Neural cell (in vitro differentiated cells): ENCODE results near the gene GPC1. TPM values are rescaled to one million over a fixed set of nuclear protein-coding genes. Genes with fewer than 3 reads are reported as not detected.

Experiments used
- H2AFZ ChIP-seq: fragments of 200-600, 300-800 bp; sonication (generic), shearing (Covaris generic); 2 replicates; pipeline ENCODE4 v1.6.0; 2014; ENCODE audit warnings: low read depth, mild to moderate bottlenecking, antibody characterized with exemption, low read length, moderate library complexity
- H3F3A ChIP-seq: fragments of 200-600 bp; shearing (Covaris generic); 2 replicates; pipeline ENCODE4 v1.6.1; 2016; ENCODE audit warnings: mild to moderate bottlenecking, moderate library complexity, mixed read lengths, antibody characterized with exemption, low read length; ENCODE audit not compliant: insufficient read depth, poor library complexity, severe bottlenecking
- H3K27ac ChIP-seq: fragments of 200-600, 300-800 bp; sonication (generic), shearing (Covaris generic); 2 replicates; pipeline ENCODE4 v1.5.1; 2014; ENCODE audit warnings: mild to moderate bottlenecking, low read length, moderate library complexity
- H3K27me3 ChIP-seq: fragments of 300-800, 200-600 bp; sonication (generic), shearing (Covaris generic); 2 replicates; pipeline ENCODE4 v1.6.0; 2014; ENCODE audit warnings: mild to moderate bottlenecking, low read depth, low read length, moderate library complexity; ENCODE audit not compliant: insufficient read depth
- H3K36me3 ChIP-seq: fragments of 300-800, 200-600 bp; sonication (generic), shearing (Covaris generic); 2 replicates; pipeline ENCODE4 v1.5.1; 2014; ENCODE audit warnings: mild to moderate bottlenecking, antibody characterized with exemption, low read length, moderate library complexity; ENCODE audit not compliant: insufficient read depth
- H3K4me2 ChIP-seq: fragments of 300-800, 200-600 bp; sonication (generic), shearing (Covaris generic); 2 replicates; pipeline ENCODE4 v1.6.0; 2014; ENCODE audit warnings: mild to moderate bottlenecking, low read length
- H3K4me3 ChIP-seq: fragments of 300-800, 200-600 bp; sonication (generic), shearing (Covaris generic); 2 replicates; pipeline ENCODE4 v1.5.1; 2014; ENCODE audit warnings: mild to moderate bottlenecking, low read length, moderate library complexity
- H3K79me2 ChIP-seq: fragments of 200-600 bp; shearing (Covaris generic); replicated peaks from 2 replicates; pipeline ENCODE4 v1.6.0; 2014; ENCODE audit warnings: mild to moderate bottlenecking, low read length, moderate library complexity; ENCODE audit not compliant: insufficient read depth
- H3K9ac ChIP-seq: fragments of 300-800, 200-600 bp; sonication (generic), shearing (Covaris generic); 2 replicates; pipeline ENCODE4 v1.6.1; 2016; ENCODE audit warnings: mild to moderate bottlenecking, low read length, mixed read lengths
- H3K9me2 ChIP-seq: fragments of 200-600 bp; shearing (Covaris generic); 2 replicates; pipeline ENCODE4 v1.6.1; 2016; ENCODE audit warnings: mild to moderate bottlenecking, low read length, mixed read lengths; ENCODE audit not compliant: insufficient read depth
- H3K9me3 ChIP-seq: fragments of 200-600, 300-800 bp; sonication (generic), shearing (Covaris generic); 2 replicates; pipeline ENCODE4 v1.6.1; 2016; ENCODE audit warnings: mild to moderate bottlenecking, mixed run types, low read length, moderate library complexity, mixed read lengths
- H4K20me1 ChIP-seq: fragments of 200-600 bp; shearing (Covaris generic); 2 replicates; pipeline ENCODE4 v1.6.1; 2016; ENCODE audit warnings: mild to moderate bottlenecking, mixed run types; ENCODE audit not compliant: insufficient read depth
- CTCF ChIP-seq: fragments of 450-650 bp; IDR thresholded peaks from 2 replicates; pipeline ENCODE4 v1.5.1; 2014; ENCODE audit warnings: antibody characterized with exemption, mild to moderate bottlenecking, moderate library complexity; ENCODE audit not compliant: poor library complexity, severe bottlenecking
- EP300 ChIP-seq: fragments of 450-650 bp; conservative IDR thresholded peaks from 2 replicates; pipeline ENCODE4 v1.6.1; 2014; ENCODE audit warnings: antibody characterized with exemption, mild to moderate bottlenecking, moderate library complexity; ENCODE audit not compliant: poor library complexity, severe bottlenecking
- EZH2 ChIP-seq: fragments of 200-600, 300-800 bp; shearing (Covaris generic), sonication (generic); IDR thresholded peaks from 2 replicates; pipeline ENCODE4 v1.6.1; 2014; ENCODE audit warnings: antibody characterized with exemption, low read length, borderline replicate concordance, mild to moderate bottlenecking; ENCODE audit not compliant: insufficient read depth, poor library complexity, severe bottlenecking
- MXI1 ChIP-seq: fragments of 450-650 bp; conservative IDR thresholded peaks from 2 replicates; pipeline ENCODE4 v1.6.1; 2014; ENCODE audit warnings: antibody characterized with exemption, mild to moderate bottlenecking; ENCODE audit not compliant: poor library complexity, severe bottlenecking
- POLR2AphosphoS5 ChIP-seq: IDR thresholded peaks from 2 replicates; pipeline ENCODE4 v1.6.1; 2012
- RAD21 ChIP-seq: fragments of 450-650 bp; conservative IDR thresholded peaks from 2 replicates; pipeline ENCODE4 v1.6.1; 2014; ENCODE audit warnings: antibody characterized with exemption, mild to moderate bottlenecking, moderate library complexity
- REST ChIP-seq: IDR thresholded peaks from 2 replicates; pipeline ENCODE4 v1.6.1; 2012; ENCODE audit warnings: borderline replicate concordance
- SMC3 ChIP-seq: fragments of 450-650 bp; conservative IDR thresholded peaks from 2 replicates; pipeline ENCODE4 v1.6.1; 2014; ENCODE audit warnings: antibody characterized with exemption, mild to moderate bottlenecking, moderate library complexity; ENCODE audit not compliant: poor library complexity
- TAF1 ChIP-seq: IDR thresholded peaks from 2 replicates; pipeline ENCODE4 v1.6.1; 2012; ENCODE audit warnings: low read depth
- polyA plus RNA-seq: library from polyadenylated mRNA; depleted of rRNA; stranded (reverse); fragments of >200 nt; gene quantifications from 2 replicates; pipeline ENCODE4 v1.2.3, GENCODE V29; 2014

GPC1 gene
- polyA plus RNA-seq, 1 donor from 2014 or later = 74.0 TPM

GRCh38 chr2:240460253-240460711, 24.8 kb downstream of the GPC1 start:
- Histone ChIP-seq H3K27ac (no peak overlapping the region), H3K79me2 (peaks cover 17% of the 10 kb centered on the region), H4K20me1 (no peaks in the 10 kb centered on the region)

GRCh38 chr2:240460781-240461431, 25.4 kb downstream of the GPC1 start:
- Histone ChIP-seq H3K27ac (no peak overlapping the region), H3K79me2 (peaks cover 11% of the 10 kb centered on the region), H3K9me2 (no peaks in the 10 kb centered on the region), H4K20me1 (no peaks in the 10 kb centered on the region), H3K9ac (no peak overlapping the region), H3K4me2 (no peak overlapping the region), H3F3A (no peaks in the 10 kb centered on the region), H3K9me3 (no peaks in the 10 kb centered on the region), H3K27me3 (no peaks in the 10 kb centered on the region), H3K36me3 (peaks cover 8% of the 10 kb centered on the region), H2AFZ (no peak overlapping the region), H3K4me3 (no peak overlapping the region)
- peak; percentile 27 for TF ChIP-seq CTCF
- no peak for TF ChIP-seq RAD21
- TF ChIP-seq TAF1 = no peak
- TF ChIP-seq SMC3 = no peak
- TF ChIP-seq REST = no peak

More at GRCh38 chr2:240460253-240460711, 24.8 kb downstream of the GPC1 start:
- Histone ChIP-seq H3K27me3 (no peaks in the 10 kb centered on the region), H3K9ac (no peak overlapping the region), H3K4me3 (no peak overlapping the region), H2AFZ (no peak overlapping the region), H3K9me2 (no peaks in the 10 kb centered on the region), H3K4me2 (no peak overlapping the region), H3F3A (no peaks in the 10 kb centered on the region), H3K9me3 (no peaks in the 10 kb centered on the region), H3K36me3 (peaks cover 8% of the 10 kb centered on the region)
- TF ChIP-seq TAF1 (no peak), MXI1 (no peak), EZH2 (no peak), CTCF (no peak), REST (no peak), POLR2AphosphoS5 (no peak), SMC3 (no peak), EP300 (no peak), RAD21 (no peak)
